Activated CD8-positive, alpha-beta T cell treated with anti-CD3 and anti-CD28 coated beads for 36 hours (primary cell): ENCODE data around the gene PRKD2. TPM values are rescaled to one million over a fixed set of nuclear protein-coding genes. Genes with fewer than 3 reads are reported as not detected.

ENCODE experiments used
- ATAC-seq: fragments of 200-7000 bp; cut with Tn5 transposase; one replicate; pipeline ENCODE4 v1.10.0; 2021; ENCODE audit warnings: mild to moderate bottlenecking, moderate library complexity
- CTCF ChIA-PET: fragments of 350-600 bp; sonication (Branson Sonifier 250); formaldehyde crosslinking; loops from one replicate; lab custom pipeline; 2021; ENCODE audit warnings: antibody characterized with exemption; lab: Charles Lee
- POLR2A ChIA-PET: fragments of 350-600 bp; sonication (Branson Sonifier 250); formaldehyde crosslinking; loops from one replicate; lab custom pipeline; 2021; ENCODE audit warnings: antibody characterized with exemption; lab: Charles Lee
- DNase-seq: peaks from one replicate; pipeline ENCODE4 v3.0.0-alpha.2; 2020
- H3K27ac Mint-ChIP-seq: one replicate; pipeline ENCODE4 v1.8.0; 2021; ENCODE audit warnings: mild to moderate bottlenecking, mixed read lengths
- H3K27me3 Mint-ChIP-seq: one replicate; pipeline ENCODE4 v1.8.0; 2021; ENCODE audit warnings: mixed read lengths
- H3K36me3 Mint-ChIP-seq: one replicate; pipeline ENCODE4 v1.8.0; 2021; ENCODE audit warnings: low read depth, mixed read lengths
- H3K4me1 Mint-ChIP-seq: one replicate; pipeline ENCODE4 v1.8.0; 2021; ENCODE audit warnings: low read depth, mixed read lengths
- H3K4me3 Mint-ChIP-seq: one replicate; pipeline ENCODE4 v1.8.0; 2021; ENCODE audit warnings: mild to moderate bottlenecking, moderate library complexity, mixed read lengths
- H3K9me3 Mint-ChIP-seq: one replicate; pipeline ENCODE4 v1.8.0; 2021; ENCODE audit warnings: mixed read lengths
- CTCF ChIP-seq: fragments of 200-600 bp; IDR thresholded peaks from one replicate; pipeline ENCODE4 v1.8.0; 2022; ENCODE audit warnings: antibody characterized with exemption, mild to moderate bottlenecking
- intact Hi-C: fragments of 100-400 bp; cut with micrococcal nuclease; formaldehyde crosslinking; loops from one replicate; pipeline ENCODE4 v1.10.0; 2022
- total RNA-seq, 2 experiments: library from RNA; stranded (reverse); gene quantifications; one replicate each; pipeline ENCODE4 v1.2.3, GENCODE V29; 2021

PRKD2 gene
- total RNA-seq, 2 experiments from 2014 or later = 81.1 to 86.0 TPM

- ChIA-PET CTCF (interaction anchor here (0.6 to 3.5 kb wide), 7 partner anchors 8 to 131 kb away, joined by 3 to 11 read pairs (median 8); no protein-coding TSS in a partner anchor), POLR2A (interaction anchor here (0.9 to 2.9 kb wide), 5 partner anchors 12 to 146 kb away, joined by 3 to 13 read pairs (median 4); no protein-coding TSS in a partner anchor)
- intact Hi-C loops = no loop called here
- ATAC-seq = peak; percentile 60
- no peak for TF ChIP-seq CTCF
- Mint-ChIP-seq H3K4me3 (peak within 1 kb of the TSS; percentile 91), H3K9me3 (no peaks in the 10 kb centered on the region), H3K4me1 (peaks cover 54% of the 10 kb centered on the region), H3K36me3 (peaks cover 11% of the 10 kb centered on the region), H3K27ac (peak within 1 kb of the TSS; percentile 88), H3K27me3 (no peaks in the 10 kb centered on the region)
- no peak for DNase-seq
These were observed 28.8 kb upstream of the PRKD2 start, which contains the start of gene FKRP for GRCh38 chr19:46745521-46746280. TSS of gene FKRP (plus strand) at chr19:46746057. CDS start at chr19:46755451, 9,394 bp downstream.

GRCh38 chr19:46745030-46745429 is 28.1 kb upstream of the PRKD2 start:
- ChIA-PET CTCF (interaction anchor here (0.6 to 4.8 kb wide), 10 partner anchors 8 to 202 kb away, joined by 3 to 37 read pairs (median 6); no protein-coding TSS in a partner anchor), POLR2A (interaction anchor here (0.6 to 2.9 kb wide), 8 partner anchors 11 to 145 kb away, joined by 3 to 13 read pairs (median 4); no protein-coding TSS in a partner anchor)
- peaks cover 59% of the 10 kb centered on the region for H3K4me1 Mint-ChIP-seq
- peak overlapping the region; percentile 88 for H3K27ac Mint-ChIP-seq
- no peak for TF ChIP-seq CTCF
- peak overlapping the region; percentile 91 for H3K4me3 Mint-ChIP-seq
- H3K27me3 Mint-ChIP-seq = no peaks in the 10 kb centered on the region
- intact Hi-C loops = no loop called here
- ATAC-seq (no peak), DNase-seq (no peak)
- H3K9me3 Mint-ChIP-seq = no peaks in the 10 kb centered on the region
- H3K36me3 Mint-ChIP-seq = peaks cover 12% of the 10 kb centered on the region

GRCh38 chr19:46744005-46744691 is 27.2 kb upstream of the PRKD2 start:
- ChIA-PET POLR2A (interaction anchor here (0.6 to 2.9 kb wide), 6 partner anchors 10 to 143 kb away, joined by 3 to 13 read pairs (median 5); partner anchors contain the start of gene CALM3), CTCF (interaction anchor here (0.6 to 4.8 kb wide), 8 partner anchors 9 to 201 kb away, joined by 3 to 37 read pairs (median 8); no protein-coding TSS in a partner anchor)
- intact Hi-C loops = no loop called here
- H3K27ac Mint-ChIP-seq = peak overlapping the region; percentile 88
- ATAC-seq (no peak), DNase-seq (no peak)
- H3K27me3 Mint-ChIP-seq = no peaks in the 10 kb centered on the region
- H3K4me3 Mint-ChIP-seq = peak overlapping the region; percentile 91
- H3K4me1 Mint-ChIP-seq = peaks cover 64% of the 10 kb centered on the region
- TF ChIP-seq CTCF = no peak
- H3K9me3 Mint-ChIP-seq = no peaks in the 10 kb centered on the region
- peaks cover 15% of the 10 kb centered on the region for H3K36me3 Mint-ChIP-seq

- ChIA-PET CTCF (interaction anchor here (2.7 to 4.8 kb wide), 3 partner anchors 10 to 15 kb away, joined by 11 to 37 read pairs (median 11); no protein-coding TSS in a partner anchor), POLR2A (interaction anchor here (0.9 to 2.9 kb wide), 5 partner anchors 12 to 142 kb away, joined by 3 to 13 read pairs (median 9); partner anchors contain the start of gene CALM3)
- Mint-ChIP-seq H3K36me3 (peaks cover 20% of the 10 kb centered on the region), H3K4me1 (peaks cover 60% of the 10 kb centered on the region), H3K4me3 (no peak overlapping the region), H3K27ac (no peak overlapping the region), H3K9me3 (no peaks in the 10 kb centered on the region), H3K27me3 (no peaks in the 10 kb centered on the region)
- TF ChIP-seq CTCF = no peak
- DNase-seq = no peak
- intact Hi-C loops = no loop called here
- no peak for ATAC-seq
These were observed 26.1 kb upstream of the PRKD2 start for GRCh38 chr19:46742926-46743480.
